ENCODE measurements around the gene PPFIA1.

PPFIA1 gene

GRCh38 chr11:70297341-70297740 is 26.9 kb downstream of the PPFIA1 start:
- DNase-seq (ENCODE audit: low read depth in 3 of 3), result no peak

- DNase-seq (ENCODE audit: low read depth in 3 of 3), result no peak
These were observed 27.9 kb downstream of the PPFIA1 start for GRCh38 chr11:70298243-70298915.

DNA sequence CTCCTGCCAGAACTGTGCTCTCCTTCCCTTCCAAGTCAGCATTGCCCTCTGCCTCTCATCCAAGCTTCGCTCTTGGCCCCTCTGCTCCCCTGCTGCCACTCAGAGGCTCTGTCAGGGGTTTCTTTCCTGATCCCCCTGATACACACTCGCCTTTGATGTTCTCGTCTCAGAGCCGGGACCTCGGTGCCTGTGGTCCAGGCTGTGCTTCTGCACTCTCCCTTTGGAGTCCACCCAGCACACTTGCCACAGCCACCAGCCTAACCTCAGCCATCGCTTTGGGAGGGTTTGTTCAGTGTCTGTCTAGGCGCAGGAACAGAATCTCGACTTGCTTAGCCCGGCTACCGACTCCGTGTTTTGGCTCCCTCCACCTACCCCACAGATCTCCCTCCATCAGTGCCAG is 29.1 kb downstream of the PPFIA1 start:
- no peak for DNase-seq (ENCODE audit: low read depth in 3 of 3)

DNA sequence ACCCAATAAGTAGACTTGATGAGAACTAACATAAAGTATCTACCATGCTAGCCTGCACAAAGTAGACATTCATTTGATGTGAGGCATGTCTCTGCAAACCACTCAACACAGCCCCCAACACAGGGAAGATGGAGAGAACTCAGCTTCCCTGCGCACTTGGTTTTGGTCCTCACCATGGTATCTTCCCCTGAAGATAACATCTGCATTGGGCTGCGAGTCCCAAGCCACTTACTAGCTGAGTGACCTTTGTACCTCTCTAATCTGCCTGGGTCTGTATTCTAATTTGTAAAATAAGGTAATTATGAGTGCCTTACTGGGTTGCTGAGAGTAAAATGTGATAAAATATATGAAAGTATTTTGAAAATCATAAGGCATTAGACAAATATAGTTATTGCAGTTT is 30.7 kb downstream of the PPFIA1 start:
- no peak for DNase-seq (ENCODE audit: low read depth in 3 of 3)

GRCh38 chr11:70301721-70302418 is 31.4 kb downstream of the PPFIA1 start:
- no peak for DNase-seq (ENCODE audit: low read depth in 3 of 3)

GRCh38 chr11:70302419-70302752 is 31.9 kb downstream of the PPFIA1 start:
- no peak for DNase-seq (ENCODE audit: low read depth in 3 of 3)

DNA sequence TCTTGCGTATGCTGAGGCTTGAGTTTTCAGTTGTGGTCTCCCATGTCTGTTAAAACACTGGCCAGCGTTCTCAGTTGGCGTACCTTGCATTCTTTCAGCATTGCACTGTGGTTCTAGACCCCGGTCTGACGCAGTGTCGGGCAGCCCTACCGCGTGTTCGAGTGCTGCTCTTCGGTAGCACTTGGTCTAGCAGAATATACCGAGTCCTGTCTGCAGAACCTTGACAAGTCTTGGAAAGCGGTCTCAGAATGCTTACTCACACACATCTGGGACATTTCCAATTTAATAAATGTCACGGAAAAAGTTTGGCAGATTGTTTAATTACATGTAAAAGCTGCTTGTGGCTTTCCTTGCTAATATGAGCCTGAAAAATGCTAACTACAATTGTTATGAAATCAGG is 32.6 kb downstream of the PPFIA1 start:
- DNase-seq (ENCODE audit: low read depth in 3 of 3), result no peak

GRCh38 chr11:70304208-70304603 is 33.7 kb downstream of the PPFIA1 start:
- no peak for DNase-seq (ENCODE audit: low read depth in 3 of 3)

DNA sequence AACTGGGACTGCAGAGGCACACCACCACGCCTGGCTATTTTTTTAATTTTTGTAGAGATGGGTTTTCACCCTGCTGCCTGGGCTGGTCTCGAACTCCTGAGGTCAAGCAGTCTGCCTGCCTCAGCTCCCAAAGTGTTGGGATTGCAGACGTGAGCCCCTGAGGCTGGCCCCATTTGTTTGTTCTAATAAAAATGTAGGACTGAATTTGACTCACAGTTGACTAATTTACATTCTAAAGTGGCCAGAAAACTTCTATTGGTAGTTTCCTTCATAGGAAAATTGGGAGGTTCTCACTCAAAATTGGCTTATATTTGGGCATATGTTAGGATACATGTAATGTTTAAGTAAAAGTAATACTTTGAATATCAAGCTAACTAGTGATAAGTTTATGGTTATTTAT is 35.0 kb downstream of the PPFIA1 start:
- no peak for DNase-seq (ENCODE audit: low read depth in 3 of 3)

DNA sequence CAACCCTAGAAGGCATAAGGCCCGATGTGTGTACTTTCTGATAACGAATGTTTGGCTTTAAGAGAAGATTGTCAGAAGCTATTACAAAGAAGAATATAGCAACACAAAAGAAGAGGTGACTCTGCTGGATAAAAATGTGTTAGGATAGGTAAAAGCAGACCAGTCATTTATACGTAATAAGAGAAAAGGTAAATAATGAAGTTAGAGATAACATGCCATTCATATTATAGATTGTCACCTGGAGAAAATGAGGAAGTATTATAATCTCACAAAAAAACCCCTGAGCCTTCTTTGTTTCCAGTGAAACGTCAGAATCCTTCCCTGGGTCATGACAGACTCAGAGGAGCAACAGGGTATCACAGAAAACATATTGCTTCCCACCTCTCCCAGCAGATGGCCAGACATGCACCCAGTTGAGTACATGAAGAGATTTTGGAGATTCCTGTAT is 36.1 kb downstream of the PPFIA1 start:
- no peak for DNase-seq (ENCODE audit: low read depth in 3 of 3)

DNA sequence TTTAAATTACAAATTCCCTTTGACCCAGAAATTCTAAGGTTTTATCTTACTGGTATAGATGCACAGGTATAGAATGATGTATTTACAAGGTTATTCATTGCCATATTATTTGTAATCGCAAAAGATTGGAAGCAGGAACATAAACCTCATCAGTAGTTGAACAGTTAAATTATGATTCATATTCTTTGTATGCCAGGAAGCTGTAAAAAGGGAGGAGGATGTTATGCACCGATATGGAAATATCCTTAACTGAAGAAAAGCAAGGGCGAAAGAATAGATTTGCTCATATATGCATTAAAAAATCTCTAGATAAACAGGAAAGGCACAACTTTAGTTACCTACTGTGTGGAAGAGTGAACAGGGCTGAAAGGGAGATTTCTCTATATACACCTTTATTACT is 36.7 kb downstream of the PPFIA1 start:
- DNase-seq (ENCODE audit: low read depth in 3 of 3), result no peak

- no peak for DNase-seq (ENCODE audit: low read depth in 3 of 3)
These were observed 41.1 kb downstream of the PPFIA1 start for GRCh38 chr11:70311616-70312015.

DNA sequence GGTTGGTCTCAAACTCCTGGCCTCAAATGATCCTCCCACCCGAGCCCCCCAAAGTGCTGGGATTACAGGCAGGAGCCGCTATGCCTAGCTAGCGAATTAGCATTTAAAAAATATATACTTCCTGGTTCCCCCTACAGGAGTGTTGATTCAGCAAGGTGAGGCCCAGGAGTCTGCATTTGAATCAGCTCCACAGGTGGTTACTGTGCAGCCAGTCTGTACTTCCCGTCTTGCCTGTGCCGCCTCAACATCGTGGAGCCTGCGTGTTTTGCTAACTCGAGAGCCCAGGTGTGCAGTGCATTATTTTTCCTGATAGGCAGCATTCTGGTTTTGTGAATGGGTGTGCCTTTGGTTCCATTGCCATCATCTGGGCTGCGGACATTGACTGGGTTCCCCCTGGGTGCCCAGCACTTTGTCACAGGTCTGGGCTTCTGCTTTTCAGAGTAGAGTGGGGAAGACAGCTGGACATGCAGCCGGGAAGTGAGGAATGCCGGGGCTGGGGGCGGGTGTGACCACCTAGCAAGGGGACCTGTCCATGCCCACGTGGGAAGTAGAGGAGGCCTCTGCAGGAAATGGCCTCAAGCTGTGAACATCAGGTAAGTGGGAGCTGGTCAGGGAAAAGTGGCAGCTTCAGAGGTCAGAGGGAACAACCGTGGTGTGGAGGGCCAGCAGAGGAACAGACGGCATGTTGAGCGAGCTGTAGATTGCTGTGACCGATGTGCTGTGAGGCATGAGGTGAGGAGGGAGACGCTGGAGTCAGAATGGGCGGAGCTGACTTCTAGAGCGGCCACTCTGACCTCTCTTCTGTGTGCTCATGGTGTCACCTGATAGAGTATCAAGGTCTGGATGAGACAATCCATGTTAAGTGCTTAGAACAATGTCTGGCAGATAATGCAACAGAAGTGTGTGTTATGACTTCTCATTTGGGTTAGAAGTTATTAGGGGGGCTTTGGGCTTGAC is 42.2 kb downstream of the PPFIA1 start:
- DNase-seq (ENCODE audit: low read depth in 3 of 3), result no peak

- DNase-seq (ENCODE audit: low read depth in 3 of 3), result no peak
These were observed 43.5 kb downstream of the PPFIA1 start for GRCh38 chr11:70313945-70314344.

GRCh38 chr11:70314730-70315129 is 44.2 kb downstream of the PPFIA1 start:
- DNase-seq (ENCODE audit: low read depth in 3 of 3), result no peak

GRCh38 chr11:70315716-70316115 is 45.2 kb downstream of the PPFIA1 start:
- DNase-seq (ENCODE audit: low read depth in 3 of 3), result no peak

GRCh38 chr11:70317581-70318305 is 47.3 kb downstream of the PPFIA1 start:
- no peak for DNase-seq (ENCODE audit: low read depth in 3 of 3)

DNA sequence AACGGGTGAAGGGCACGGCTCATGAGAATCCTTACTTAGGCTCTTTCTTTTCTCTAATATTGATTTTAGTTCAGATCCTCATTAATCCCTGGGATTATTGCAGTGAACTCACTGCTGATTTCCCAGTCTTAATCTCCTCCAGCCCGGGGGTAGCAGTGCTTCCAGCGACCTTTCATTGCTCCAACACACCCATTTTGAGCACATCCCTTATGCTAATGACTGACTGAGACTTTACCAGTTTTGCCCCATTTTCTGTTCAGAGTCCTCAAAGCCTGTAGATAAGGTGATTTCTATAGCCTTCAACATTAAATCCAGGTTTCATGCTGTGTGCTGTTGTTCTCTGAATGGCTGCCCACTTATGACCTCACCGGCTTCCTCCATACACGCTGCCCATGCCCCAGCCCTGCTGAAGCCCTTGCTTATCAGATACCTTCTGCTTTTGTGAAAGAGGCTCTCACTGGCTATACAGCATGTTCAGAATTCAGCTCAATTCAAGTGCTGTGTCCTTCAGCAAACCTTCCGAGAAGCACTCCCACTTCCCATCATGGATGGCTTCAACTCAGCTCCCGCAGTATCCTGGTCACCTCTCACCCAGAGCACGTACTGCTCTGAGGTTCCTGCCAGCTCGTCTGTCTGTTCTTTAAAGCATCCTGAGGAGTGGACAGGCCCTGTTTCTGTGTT is 49.0 kb downstream of the PPFIA1 start:
- DNase-seq (ENCODE audit: low read depth in 3 of 3), result no peak

GRCh38 chr11:70322666-70323065 is 52.2 kb downstream of the PPFIA1 start:
- no peak for DNase-seq (ENCODE audit: low read depth in 3 of 3)

DNA sequence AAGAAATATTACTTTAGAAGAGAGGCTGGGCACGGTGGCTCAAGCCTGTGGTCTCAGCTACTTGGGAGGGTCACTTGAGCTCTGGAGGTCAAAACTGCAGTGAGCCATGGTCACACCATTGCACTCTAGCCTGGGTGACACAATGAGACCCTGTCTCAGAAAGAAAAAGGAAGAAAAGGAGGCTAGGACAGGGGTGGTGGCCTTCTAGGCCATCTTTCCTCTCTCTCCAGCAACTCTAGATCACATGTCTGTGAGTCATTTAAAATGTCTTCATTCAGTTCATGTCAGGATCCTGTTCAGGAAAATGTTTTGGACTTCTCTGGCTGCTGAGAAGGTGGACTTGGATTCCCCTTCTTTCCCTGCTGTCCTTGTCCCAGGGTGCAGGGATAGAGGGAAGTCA is 53.3 kb downstream of the PPFIA1 start:
- no peak for DNase-seq (ENCODE audit: low read depth in 3 of 3)

DNA sequence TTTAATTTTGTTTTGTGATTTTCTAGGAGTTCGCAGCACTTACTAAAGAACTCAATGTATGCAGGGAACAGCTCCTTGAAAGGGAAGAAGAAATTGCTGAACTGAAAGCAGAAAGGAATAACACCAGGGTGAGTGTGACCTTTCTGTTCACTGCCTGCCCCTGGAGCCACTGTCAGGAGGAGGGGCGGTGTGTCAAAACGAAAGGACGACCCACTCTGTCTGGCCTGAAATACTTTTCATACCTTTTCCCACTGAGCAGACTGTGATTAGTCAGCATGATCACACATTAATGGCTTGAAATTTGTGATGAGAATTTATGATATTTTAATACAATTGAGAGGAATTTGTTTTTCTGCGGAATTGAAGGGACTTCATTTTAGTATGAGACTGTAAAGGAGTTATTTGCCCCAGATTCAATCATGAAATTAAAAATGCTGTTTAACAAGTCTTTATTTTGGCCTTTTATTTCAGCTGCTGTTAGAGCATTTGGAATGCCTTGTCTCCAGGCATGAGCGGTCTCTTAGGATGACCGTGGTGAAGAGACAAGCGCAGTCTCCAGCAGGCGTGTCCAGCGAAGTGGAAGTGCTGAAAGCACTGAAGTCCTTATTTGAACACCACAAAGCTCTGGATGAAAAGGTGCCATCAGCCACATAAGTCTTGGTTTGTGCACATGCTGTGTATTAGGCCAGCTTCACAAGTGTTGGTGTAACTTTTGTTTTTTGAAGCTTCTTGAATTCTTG is 54.1 kb downstream of the PPFIA1 start:
- no peak for DNase-seq (ENCODE audit: low read depth in 3 of 3)

Measured in stimulated activated CD4-positive, alpha-beta T cell treated with anti-CD3 and anti-CD28 coated beads, TNF-alpha, amount 100 ng/mL, for 48 hours (primary cell).